Peyer's patch (tissue), 4 donors: ENCODE results near the gene CD81.

Source experiments
- CTCF ChIP-seq, 6 experiments: fragments of 450-650 bp in 4 of 6; fragments of 200-600 bp in 2 of 6; sonication (generic) in 1 of 6; IDR thresholded peaks; one replicate each; pipeline ENCODE4 v1.5.1; 2017 to 2019; ENCODE audit warnings: antibody characterized with exemption in 6 of 6, mild to moderate bottlenecking in 3 of 6, moderate library complexity in 1 of 6
- POLR2A ChIP-seq, 2 donors: fragments of 450-650 bp; IDR thresholded peaks; one replicate each; pipeline ENCODE4 v1.5.1; 2017; ENCODE audit warnings: antibody characterized with exemption in 2 of 2, mild to moderate bottlenecking in 2 of 2, moderate library complexity in 2 of 2

- TF ChIP-seq POLR2A (IDR thresholded peaks at IDR 0.05): no peak
- no peak for TF ChIP-seq CTCF (IDR thresholded peaks at IDR 0.05)
Observed at GRCh38 chr11:2382936-2383851, 6.1 kb downstream of the CD81 start.
